OCI-LY1 (cell line): ENCODE measurements around the gene DDX31.

Experiments used
- H2AFZ ChIP-seq: fragments of 200-600 bp; sonication (generic), shearing (Covaris generic); 2 replicates; pipeline ENCODE4 v1.6.0; 2014; ENCODE audit warnings: antibody characterized with exemption, mild to moderate bottlenecking, low read length
- H3F3A ChIP-seq: fragments of 200-600 bp; sonication (generic), shearing (Covaris generic); 2 replicates; pipeline ENCODE4 v1.6.0; 2014; ENCODE audit warnings: mild to moderate bottlenecking, antibody characterized with exemption, low read length, moderate library complexity; ENCODE audit not compliant: insufficient read depth
- H3K27ac ChIP-seq: fragments of 200-600 bp; sonication (generic); 2 replicates; pipeline ENCODE4 v1.5.1; 2014; ENCODE audit warnings: low read length, mixed run types, mild to moderate bottlenecking, low read depth; ENCODE audit not compliant: poor library complexity, severe bottlenecking
- H3K27me3 ChIP-seq: fragments of 200-600 bp; sonication (generic); 2 replicates; pipeline ENCODE4 v1.6.0; 2014; ENCODE audit warnings: antibody characterized with exemption, mild to moderate bottlenecking, low read length, moderate library complexity; ENCODE audit not compliant: insufficient read depth
- H3K36me3 ChIP-seq: fragments of 200-600 bp; sonication (generic); 2 replicates; pipeline ENCODE4 v1.6.1; 2014; ENCODE audit warnings: mild to moderate bottlenecking, antibody characterized with exemption, low read length, moderate library complexity, mixed read lengths; ENCODE audit not compliant: insufficient read depth
- H3K4me1 ChIP-seq: fragments of 200-600 bp; sonication (generic); 2 replicates; pipeline ENCODE4 v1.5.1; 2014; ENCODE audit warnings: mild to moderate bottlenecking, low read length, moderate library complexity; ENCODE audit not compliant: insufficient read depth, severe bottlenecking
- H3K4me2 ChIP-seq: fragments of 200-600 bp; sonication (generic), shearing (Covaris generic); 2 replicates; pipeline ENCODE4 v1.6.1; 2014; ENCODE audit warnings: low read length
- H3K4me3 ChIP-seq: fragments of 200-600 bp; sonication (generic); 2 replicates; pipeline ENCODE4 v1.5.1; 2014; ENCODE audit warnings: low read length, low read depth, mild to moderate bottlenecking, mixed read lengths; ENCODE audit not compliant: poor library complexity, severe bottlenecking
- H3K79me2 ChIP-seq: fragments of 200-600 bp; shearing (Covaris generic); 2 replicates; pipeline ENCODE4 v1.6.1; 2016; ENCODE audit warnings: mixed run types, low read length, mixed read lengths; ENCODE audit not compliant: insufficient read depth
- H3K9ac ChIP-seq: fragments of 200-600 bp; sonication (generic), shearing (Covaris generic); 2 replicates; pipeline ENCODE4 v1.6.1; 2014; ENCODE audit warnings: mild to moderate bottlenecking, low read length, mixed read lengths
- H3K9me2 ChIP-seq: fragments of 200-600 bp; sonication (generic), shearing (Covaris generic); 2 replicates; pipeline ENCODE4 v1.6.1; 2014; ENCODE audit warnings: low read depth, mild to moderate bottlenecking, low read length, mixed read lengths
- H3K9me3 ChIP-seq: fragments of 200-600 bp; shearing (Covaris generic); 2 replicates; pipeline ENCODE4 v1.6.1; 2014; ENCODE audit warnings: low read length, mixed read lengths
- H4K20me1 ChIP-seq: fragments of 200-600 bp; sonication (generic), shearing (Covaris generic); 2 replicates; pipeline ENCODE4 v1.6.0; 2016; ENCODE audit warnings: mild to moderate bottlenecking, low read length; ENCODE audit not compliant: insufficient read depth
- CTCF ChIP-seq: fragments of 200-600 bp; sonication (generic), shearing (Covaris generic); IDR thresholded peaks from 2 replicates; pipeline ENCODE4 v1.5.1; 2017; ENCODE audit warnings: mild to moderate bottlenecking, antibody characterized with exemption, low read length, moderate library complexity, mixed read lengths
- EZH2 ChIP-seq: fragments of 200-600 bp; sonication (generic), shearing (Covaris generic); IDR thresholded peaks from 2 replicates; pipeline ENCODE4 v1.8.0; 2017; ENCODE audit warnings: borderline replicate concordance, mixed run types, mild to moderate bottlenecking, antibody characterized with exemption, low read length, moderate library complexity, mixed read lengths

Gene DDX31

DNA sequence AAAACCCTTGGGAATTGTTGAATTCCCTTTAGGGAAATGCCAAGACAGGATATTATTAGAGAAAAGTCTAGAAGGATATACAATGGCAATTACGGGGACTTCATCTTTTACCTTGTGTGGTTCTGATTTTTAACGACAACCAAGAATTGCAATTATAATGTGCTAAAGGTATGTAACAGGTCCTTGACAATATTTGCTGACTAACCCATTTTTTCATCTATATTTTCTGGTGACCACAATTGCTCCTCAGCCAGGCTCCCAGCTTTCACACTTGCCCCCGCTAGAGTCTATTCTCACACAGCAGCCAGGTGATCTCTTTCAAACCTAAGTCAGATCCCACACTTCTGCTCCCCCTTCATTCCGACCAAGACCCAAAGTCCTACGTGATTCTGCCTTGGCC lies 53.1 kb downstream of the DDX31 start:
- Histone ChIP-seq H3K36me3 (peaks cover 76% of the 10 kb centered on the region), H3K9me3 (no peaks in the 10 kb centered on the region), H3K4me3 (no peak overlapping the region), H3K9ac (no peak overlapping the region), H3K27ac (no peak overlapping the region), H3F3A (no peaks in the 10 kb centered on the region), H3K27me3 (no peaks in the 10 kb centered on the region), H3K9me2 (no peaks in the 10 kb centered on the region), H3K4me2 (no peak overlapping the region), H2AFZ (no peak overlapping the region), H3K79me2 (no peaks in the 10 kb centered on the region), H4K20me1 (no peaks in the 10 kb centered on the region), H3K4me1 (no peaks in the 10 kb centered on the region)
- TF ChIP-seq CTCF (no peak), EZH2 (no peak)

DNA sequence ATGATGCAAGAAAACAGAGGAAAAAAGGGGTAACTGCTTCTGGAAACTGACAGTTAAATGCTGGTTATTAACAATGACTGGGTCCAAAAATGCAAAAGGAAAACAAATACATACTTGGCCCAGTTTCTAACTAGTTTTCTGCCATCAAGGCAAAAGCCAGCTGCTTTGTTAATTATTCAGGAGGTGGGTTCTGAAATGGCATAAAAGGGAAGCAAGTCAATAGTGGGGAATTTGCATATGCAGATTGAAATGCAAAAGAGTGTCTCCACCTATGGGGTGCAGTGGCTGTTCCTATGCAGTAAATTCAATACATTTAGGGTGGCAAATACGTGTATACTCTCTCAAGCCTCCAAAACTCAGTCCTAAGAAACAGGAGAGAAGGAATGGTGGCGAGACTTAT lies 54.0 kb downstream of the DDX31 start:
- TF ChIP-seq CTCF (no peak), EZH2 (no peak)
- H3K27me3 ChIP-seq, result no peaks in the 10 kb centered on the region
- H4K20me1 ChIP-seq, result no peaks in the 10 kb centered on the region
- H3K36me3 ChIP-seq, result peaks cover 77% of the 10 kb centered on the region
- no peak overlapping the region for H3K9ac ChIP-seq
- no peaks in the 10 kb centered on the region for H3K9me3 ChIP-seq
- H3K9me2 ChIP-seq, result no peaks in the 10 kb centered on the region
- no peaks in the 10 kb centered on the region for H3F3A ChIP-seq
- no peak overlapping the region for H3K4me3 ChIP-seq
- H2AFZ ChIP-seq, result no peak overlapping the region
- no peaks in the 10 kb centered on the region for H3K4me1 ChIP-seq
- H3K79me2 ChIP-seq, result no peaks in the 10 kb centered on the region
- H3K4me2 ChIP-seq, result no peak overlapping the region
- H3K27ac ChIP-seq, result no peak overlapping the region

- no peak overlapping the region for H3K4me3 ChIP-seq
- H3K9me3 ChIP-seq, result no peaks in the 10 kb centered on the region
- no peaks in the 10 kb centered on the region for H3K4me1 ChIP-seq
- H3K79me2 ChIP-seq, result no peaks in the 10 kb centered on the region
- no peaks in the 10 kb centered on the region for H3K27me3 ChIP-seq
- no peaks in the 10 kb centered on the region for H3K9me2 ChIP-seq
- peaks cover 86% of the 10 kb centered on the region for H3K36me3 ChIP-seq
- no peaks in the 10 kb centered on the region for H3F3A ChIP-seq
- H3K27ac ChIP-seq, result no peak overlapping the region
- TF ChIP-seq CTCF (no peak), EZH2 (no peak)
- no peak overlapping the region for H3K9ac ChIP-seq
- no peaks in the 10 kb centered on the region for H4K20me1 ChIP-seq
- H3K4me2 ChIP-seq, result no peak overlapping the region
- no peak overlapping the region for H2AFZ ChIP-seq
Observed at GRCh38 chr9:132614324-132614723, 55.5 kb downstream of the DDX31 start.
